ENCODE data around the gene RNASEH2B. TPM values are rescaled to one million over a fixed set of nuclear protein-coding genes. Genes with fewer than 3 reads are reported as not detected.

The RNASEH2B gene
- total RNA-seq, 1 donor from 2014 or later, result 23.6 TPM

DNA sequence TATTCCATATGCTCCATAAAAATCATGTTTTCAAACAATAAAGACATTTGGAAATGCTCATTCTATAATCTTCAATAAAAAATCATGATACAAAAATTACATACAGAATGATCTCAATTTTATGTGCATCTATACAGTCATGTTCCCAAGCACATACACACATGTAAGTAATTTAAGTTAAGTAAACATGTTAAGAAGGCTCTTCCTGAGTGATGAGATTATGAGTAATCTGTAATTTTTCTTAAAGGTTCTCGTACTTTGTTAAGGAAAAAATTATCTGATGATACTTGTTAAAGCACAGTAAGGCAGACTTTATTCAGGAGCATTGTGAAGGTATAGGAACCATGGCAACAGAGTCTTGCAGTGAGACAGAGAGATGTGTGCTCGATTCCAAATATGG, 36.1 kb upstream of the RNASEH2B start:
- H3K4me1 Mint-ChIP-seq (ENCODE audit: low read depth, unreplicated experiment), result peaks cover 3% of the 10 kb centered on the region
- no peak for FAIRE-seq
- no peak overlapping the region for H3K4me2 ChIP-seq (ENCODE audit: low read length)

DNA sequence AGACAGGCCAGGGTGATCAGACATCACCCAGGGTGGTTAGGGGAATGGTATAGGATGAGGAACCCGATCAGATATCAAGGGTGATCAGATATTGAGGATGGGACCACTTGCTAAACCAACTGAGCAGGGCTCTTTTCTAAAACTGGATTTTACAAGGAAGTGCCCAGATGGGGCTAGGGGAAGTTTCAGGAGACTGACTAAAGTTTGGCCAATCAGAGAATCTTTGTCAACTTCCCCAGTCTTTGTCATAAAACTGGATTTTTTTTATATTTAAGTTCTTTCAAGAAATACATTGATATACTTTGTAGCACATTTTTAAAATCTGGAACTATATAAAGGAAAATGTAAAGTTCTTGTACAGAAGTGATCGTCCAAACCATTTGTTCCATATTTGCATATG, 35.6 kb upstream of the RNASEH2B start:
- Histone ChIP-seq H4K20me1 (ENCODE audit: insufficient read depth, low read length) (no peaks in the 10 kb centered on the region), H3K4me3 (ENCODE audit: insufficient read depth, low read depth, low read length) (no peak overlapping the region), H3K27ac (ENCODE audit: low read depth, low read length) (no peak overlapping the region), H3K36me3 (ENCODE audit: insufficient read depth, low read length) (no peaks in the 10 kb centered on the region), H2AFZ (ENCODE audit: low read depth, low read length) (no peak overlapping the region), H3K9me3 (ENCODE audit: insufficient read depth, low read depth, low read length) (no peaks in the 10 kb centered on the region), H3K9ac (ENCODE audit: low read length) (no peak overlapping the region), H3K4me1 (ENCODE audit: insufficient read depth, low read length) (no peaks in the 10 kb centered on the region), H3K79me2 (ENCODE audit: insufficient read depth, low read length) (no peaks in the 10 kb centered on the region), H3K27me3 (ENCODE audit: insufficient read depth, low read length) (no peaks in the 10 kb centered on the region), H3K4me2 (ENCODE audit: low read length) (no peak overlapping the region)
- Mint-ChIP-seq H3K9me3 (ENCODE audit: unreplicated experiment) (no peaks in the 10 kb centered on the region), H3K36me3 (ENCODE audit: low read depth, unreplicated experiment) (no peaks in the 10 kb centered on the region), H3K27ac (ENCODE audit: unreplicated experiment) (no peak overlapping the region), H3K4me3 (ENCODE audit: unreplicated experiment) (no peak overlapping the region), H3K27me3 (ENCODE audit: low read depth, unreplicated experiment) (peaks cover 5% of the 10 kb centered on the region), H3K4me1 (ENCODE audit: low read depth, unreplicated experiment) (peaks cover 3% of the 10 kb centered on the region)
- FAIRE-seq, result no peak
- TF ChIP-seq, protein P1, sequence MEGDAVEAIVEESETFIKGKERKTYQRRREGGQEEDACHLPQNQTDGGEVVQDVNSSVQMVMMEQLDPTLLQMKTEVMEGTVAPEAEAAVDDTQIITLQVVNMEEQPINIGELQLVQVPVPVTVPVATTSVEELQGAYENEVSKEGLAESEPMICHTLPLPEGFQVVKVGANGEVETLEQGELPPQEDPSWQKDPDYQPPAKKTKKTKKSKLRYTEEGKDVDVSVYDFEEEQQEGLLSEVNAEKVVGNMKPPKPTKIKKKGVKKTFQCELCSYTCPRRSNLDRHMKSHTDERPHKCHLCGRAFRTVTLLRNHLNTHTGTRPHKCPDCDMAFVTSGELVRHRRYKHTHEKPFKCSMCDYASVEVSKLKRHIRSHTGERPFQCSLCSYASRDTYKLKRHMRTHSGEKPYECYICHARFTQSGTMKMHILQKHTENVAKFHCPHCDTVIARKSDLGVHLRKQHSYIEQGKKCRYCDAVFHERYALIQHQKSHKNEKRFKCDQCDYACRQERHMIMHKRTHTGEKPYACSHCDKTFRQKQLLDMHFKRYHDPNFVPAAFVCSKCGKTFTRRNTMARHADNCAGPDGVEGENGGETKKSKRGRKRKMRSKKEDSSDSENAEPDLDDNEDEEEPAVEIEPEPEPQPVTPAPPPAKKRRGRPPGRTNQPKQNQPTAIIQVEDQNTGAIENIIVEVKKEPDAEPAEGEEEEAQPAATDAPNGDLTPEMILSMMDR (IDR thresholded peaks at IDR 0.05; ENCODE audit: insufficient read depth, low read depth, low read length), result no peak
- no peak for TF ChIP-seq EZH2 (IDR thresholded peaks at IDR 0.05; ENCODE audit: insufficient read depth, low read length)
- DNase-seq (ENCODE audit: low read depth), result no peak

More for the DNA sequence above, 36.1 kb upstream of the RNASEH2B start:
- Histone ChIP-seq H3K9ac (ENCODE audit: low read length) (no peak overlapping the region), H3K4me3 (ENCODE audit: insufficient read depth, low read depth, low read length) (no peak overlapping the region), H2AFZ (ENCODE audit: low read depth, low read length) (no peak overlapping the region), H3K36me3 (ENCODE audit: insufficient read depth, low read length) (no peaks in the 10 kb centered on the region), H3K9me3 (ENCODE audit: insufficient read depth, low read depth, low read length) (no peaks in the 10 kb centered on the region), H3K79me2 (ENCODE audit: insufficient read depth, low read length) (no peaks in the 10 kb centered on the region), H3K27me3 (ENCODE audit: insufficient read depth, low read length) (no peaks in the 10 kb centered on the region), H3K4me1 (ENCODE audit: insufficient read depth, low read length) (no peaks in the 10 kb centered on the region), H3K27ac (ENCODE audit: low read depth, low read length) (no peak overlapping the region), H4K20me1 (ENCODE audit: insufficient read depth, low read length) (no peaks in the 10 kb centered on the region)
- Mint-ChIP-seq H3K27ac (ENCODE audit: unreplicated experiment) (no peak overlapping the region), H3K36me3 (ENCODE audit: low read depth, unreplicated experiment) (no peaks in the 10 kb centered on the region), H3K4me3 (ENCODE audit: unreplicated experiment) (no peak overlapping the region), H3K9me3 (ENCODE audit: unreplicated experiment) (no peaks in the 10 kb centered on the region), H3K27me3 (ENCODE audit: low read depth, unreplicated experiment) (peaks cover 5% of the 10 kb centered on the region)
- DNase-seq (ENCODE audit: low read depth), result no peak
- TF ChIP-seq, protein P1 (IDR thresholded peaks at IDR 0.05; ENCODE audit: insufficient read depth, low read depth, low read length), result no peak
- TF ChIP-seq EZH2 (IDR thresholded peaks at IDR 0.05; ENCODE audit: insufficient read depth, low read length), result no peak

DNA sequence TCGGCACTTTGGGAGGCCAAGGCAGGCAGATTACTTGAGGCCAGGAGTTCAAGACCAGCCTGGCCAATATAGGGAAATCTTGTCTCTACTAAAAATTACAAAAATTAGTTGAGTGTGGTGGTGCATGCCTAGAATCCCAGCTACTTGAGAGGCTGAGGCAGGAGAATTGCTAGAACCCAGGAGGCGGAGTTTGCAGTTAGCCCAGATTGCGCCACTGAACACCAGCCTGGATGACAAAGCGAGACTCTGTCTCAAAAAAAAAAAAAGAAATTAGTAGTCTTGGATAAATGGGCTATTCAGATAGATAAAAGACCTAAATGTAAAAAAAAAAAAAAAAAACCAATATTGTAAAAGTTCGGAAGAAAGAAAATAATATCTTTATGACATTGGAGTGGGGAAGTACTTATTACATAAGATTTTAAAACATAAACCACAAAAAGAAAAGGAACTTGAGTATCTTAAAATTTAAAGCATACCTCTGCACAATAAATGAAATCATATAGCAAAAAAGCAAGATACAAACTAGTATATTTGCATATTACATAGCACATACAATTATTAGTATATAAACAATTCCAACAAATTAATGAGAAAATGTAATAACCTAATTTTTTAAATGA, 26.7 kb upstream of the RNASEH2B start:
- H3K36me3 ChIP-seq (ENCODE audit: insufficient read depth, low read length), result no peaks in the 10 kb centered on the region
- Mint-ChIP-seq H3K27ac (ENCODE audit: unreplicated experiment) (no peak overlapping the region), H3K27me3 (ENCODE audit: low read depth, unreplicated experiment) (peaks cover 5% of the 10 kb centered on the region), H3K4me1 (ENCODE audit: low read depth, unreplicated experiment) (no peaks in the 10 kb centered on the region), H3K4me3 (ENCODE audit: unreplicated experiment) (no peak overlapping the region), H3K36me3 (ENCODE audit: low read depth, unreplicated experiment) (peaks cover 2% of the 10 kb centered on the region), H3K9me3 (ENCODE audit: unreplicated experiment) (peaks cover 5% of the 10 kb centered on the region)
- no peaks in the 10 kb centered on the region for H3K9me3 ChIP-seq (ENCODE audit: insufficient read depth, low read depth, low read length)
- no peaks in the 10 kb centered on the region for H3K79me2 ChIP-seq (ENCODE audit: insufficient read depth, low read length)
- H3K4me1 ChIP-seq (ENCODE audit: insufficient read depth, low read length), result no peaks in the 10 kb centered on the region
- DNase-seq (ENCODE audit: low read depth) (no peak), FAIRE-seq (no peak)
- H3K27ac ChIP-seq (ENCODE audit: low read depth, low read length), result no peak overlapping the region
- no peaks in the 10 kb centered on the region for H4K20me1 ChIP-seq (ENCODE audit: insufficient read depth, low read length)
- no peak overlapping the region for H3K9ac ChIP-seq (ENCODE audit: low read length)
- H3K4me3 ChIP-seq (ENCODE audit: insufficient read depth, low read depth, low read length), result no peak overlapping the region
- no peak overlapping the region for H3K4me2 ChIP-seq (ENCODE audit: low read length)
- no peaks in the 10 kb centered on the region for H3K27me3 ChIP-seq (ENCODE audit: insufficient read depth, low read length)
- H2AFZ ChIP-seq (ENCODE audit: low read depth, low read length), result no peak overlapping the region
- TF ChIP-seq EZH2 (IDR thresholded peaks at IDR 0.05; ENCODE audit: insufficient read depth, low read length), result no peak
- TF ChIP-seq, protein P1 (IDR thresholded peaks at IDR 0.05; ENCODE audit: insufficient read depth, low read depth, low read length), result no peak
